ENCODE data around the gene PPM1G. TPM values are rescaled to one million over a fixed set of nuclear protein-coding genes. Genes with fewer than 3 reads are reported as not detected.

Gene PPM1G
- total RNA-seq, 4 donors from 2014 or later, result 37.4 to 54.1 (median 49.3) TPM

DNA sequence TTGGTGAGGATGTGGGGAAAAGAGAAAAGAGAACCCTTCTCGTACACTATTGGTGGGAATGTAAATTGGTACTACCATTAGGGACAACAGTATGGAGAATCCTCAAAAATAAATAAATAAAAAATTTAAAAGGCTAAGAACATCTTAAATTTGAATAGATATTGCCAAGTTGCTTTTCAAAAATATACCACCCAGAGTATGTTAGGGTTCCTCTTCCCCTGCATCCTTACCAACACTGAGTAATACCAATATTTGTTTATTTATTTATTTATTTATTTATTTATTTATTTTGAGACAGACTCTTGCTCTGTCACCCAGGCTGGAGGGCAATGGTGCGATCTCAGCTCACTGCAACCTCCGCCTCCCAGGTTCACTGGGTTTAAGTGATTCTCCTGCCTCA, 13.6 kb upstream of the PPM1G start:
- Histone ChIP-seq H3K4me3 (no peak overlapping the region), H3K27me3 (no peaks in the 10 kb centered on the region), H3K9me3 (no peaks in the 10 kb centered on the region), H3K36me3 (no peaks in the 10 kb centered on the region), H3K4me1 (peaks cover 3% of the 10 kb centered on the region), H3K27ac (no peak overlapping the region)
- TF ChIP-seq POLR2A (IDR thresholded peaks at IDR 0.05), result no peak
- TF ChIP-seq EP300 (IDR thresholded peaks at IDR 0.05), result no peak
- TF ChIP-seq, protein P1, sequence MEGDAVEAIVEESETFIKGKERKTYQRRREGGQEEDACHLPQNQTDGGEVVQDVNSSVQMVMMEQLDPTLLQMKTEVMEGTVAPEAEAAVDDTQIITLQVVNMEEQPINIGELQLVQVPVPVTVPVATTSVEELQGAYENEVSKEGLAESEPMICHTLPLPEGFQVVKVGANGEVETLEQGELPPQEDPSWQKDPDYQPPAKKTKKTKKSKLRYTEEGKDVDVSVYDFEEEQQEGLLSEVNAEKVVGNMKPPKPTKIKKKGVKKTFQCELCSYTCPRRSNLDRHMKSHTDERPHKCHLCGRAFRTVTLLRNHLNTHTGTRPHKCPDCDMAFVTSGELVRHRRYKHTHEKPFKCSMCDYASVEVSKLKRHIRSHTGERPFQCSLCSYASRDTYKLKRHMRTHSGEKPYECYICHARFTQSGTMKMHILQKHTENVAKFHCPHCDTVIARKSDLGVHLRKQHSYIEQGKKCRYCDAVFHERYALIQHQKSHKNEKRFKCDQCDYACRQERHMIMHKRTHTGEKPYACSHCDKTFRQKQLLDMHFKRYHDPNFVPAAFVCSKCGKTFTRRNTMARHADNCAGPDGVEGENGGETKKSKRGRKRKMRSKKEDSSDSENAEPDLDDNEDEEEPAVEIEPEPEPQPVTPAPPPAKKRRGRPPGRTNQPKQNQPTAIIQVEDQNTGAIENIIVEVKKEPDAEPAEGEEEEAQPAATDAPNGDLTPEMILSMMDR (IDR thresholded peaks at IDR 0.05), result no peak
- no peak for TF ChIP-seq POLR2AphosphoS5 (IDR thresholded peaks at IDR 0.05)
- no peak for DNase-seq (ENCODE audit: low spot score in 2 of 2)
- WGBS, result 97% methylated on average over 3 of the region's 3 CpGs

DNA sequence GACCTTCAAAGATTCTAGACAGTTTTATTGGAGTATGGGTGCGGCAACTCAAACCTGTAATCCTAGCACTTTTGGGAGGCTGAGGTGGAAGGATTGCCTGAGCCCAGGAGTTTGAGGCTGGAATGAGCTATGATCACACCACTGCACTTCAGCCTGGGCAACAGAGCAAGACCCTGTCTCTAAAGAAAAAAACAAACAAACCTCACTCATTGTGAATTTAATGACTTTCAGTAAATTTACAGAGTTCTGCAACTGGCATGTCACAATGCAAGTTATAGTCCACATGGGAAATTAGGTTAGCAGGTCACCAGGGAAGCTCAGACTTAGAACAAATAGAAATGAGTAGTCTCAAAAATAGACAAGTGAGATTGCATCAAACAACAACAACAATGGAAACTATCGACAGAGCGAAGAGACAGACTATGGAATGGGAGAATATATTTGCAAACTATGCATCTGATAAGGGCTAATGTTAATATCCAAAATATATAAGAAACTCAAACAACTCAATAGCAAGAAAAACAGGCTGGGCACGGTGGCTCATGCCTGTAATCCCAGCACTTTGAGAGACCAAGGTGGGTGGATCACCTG, 12.4 kb upstream of the PPM1G start:
- no peaks in the 10 kb centered on the region for H3K4me1 ChIP-seq
- no peak overlapping the region for H3K4me3 ChIP-seq
- no peaks in the 10 kb centered on the region for H3K27me3 ChIP-seq
- 89% methylated on average over 4 of the region's 4 CpGs for WGBS
- no peak overlapping the region for H3K27ac ChIP-seq
- no peaks in the 10 kb centered on the region for H3K9me3 ChIP-seq
- DNase-seq (ENCODE audit: low spot score in 2 of 2), result no peak
- no peak for TF ChIP-seq POLR2A (IDR thresholded peaks at IDR 0.05)
- TF ChIP-seq, protein P1 (IDR thresholded peaks at IDR 0.05), result no peak
- no peak for TF ChIP-seq EP300 (IDR thresholded peaks at IDR 0.05)
- TF ChIP-seq POLR2AphosphoS5 (IDR thresholded peaks at IDR 0.05), result no peak
- H3K36me3 ChIP-seq, result no peaks in the 10 kb centered on the region

DNA sequence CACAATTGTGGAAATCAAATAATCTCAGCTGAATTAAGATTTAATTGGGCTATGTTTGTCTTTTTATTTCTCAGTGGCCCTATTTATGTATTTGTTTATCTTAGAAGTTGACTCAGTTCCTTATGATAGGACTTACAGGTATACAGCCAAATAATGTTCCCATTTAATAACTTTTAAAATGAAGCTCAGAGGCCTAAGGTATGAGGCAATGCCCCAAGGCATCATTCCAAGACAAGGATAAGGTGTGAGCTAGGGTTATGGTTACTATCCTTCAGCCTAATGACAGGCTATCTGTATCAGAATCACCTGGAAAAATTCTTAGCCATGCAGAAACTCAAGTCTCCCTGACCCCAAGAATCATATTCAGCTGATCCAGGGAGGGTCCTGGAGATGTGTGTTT, 11.6 kb upstream of the PPM1G start:
- H3K36me3 ChIP-seq, result no peaks in the 10 kb centered on the region
- no peaks in the 10 kb centered on the region for H3K9me3 ChIP-seq
- no peaks in the 10 kb centered on the region for H3K4me1 ChIP-seq
- TF ChIP-seq, protein P1 (IDR thresholded peaks at IDR 0.05), result no peak
- TF ChIP-seq EP300 (IDR thresholded peaks at IDR 0.05), result no peak
- TF ChIP-seq POLR2AphosphoS5 (IDR thresholded peaks at IDR 0.05), result no peak
- TF ChIP-seq POLR2A (IDR thresholded peaks at IDR 0.05), result no peak
- no peak overlapping the region for H3K4me3 ChIP-seq
- H3K27ac ChIP-seq, result no peak overlapping the region
- no peaks in the 10 kb centered on the region for H3K27me3 ChIP-seq
- DNase-seq (ENCODE audit: low spot score in 2 of 2), result no peak

DNA sequence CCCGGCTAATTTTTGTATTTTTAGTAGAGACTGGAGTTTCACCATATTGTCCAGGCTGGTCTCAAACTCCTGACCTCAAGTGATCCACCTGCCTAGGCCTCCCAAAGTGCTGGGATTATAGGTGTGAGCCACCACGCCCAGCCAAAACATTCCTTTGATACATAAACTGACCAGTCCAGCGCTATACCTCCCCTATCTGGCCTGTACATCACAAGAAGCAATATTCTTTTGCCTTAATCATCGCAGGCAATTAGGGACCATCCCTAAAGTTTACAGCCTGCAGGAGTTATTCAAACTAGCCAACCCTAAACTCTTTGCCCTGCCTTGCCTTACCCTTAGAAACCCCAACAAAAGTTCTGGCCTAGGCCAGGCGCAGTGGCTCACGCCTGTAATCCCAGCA, 6.8 kb upstream of the PPM1G start:
- no peak overlapping the region for H3K27ac ChIP-seq
- no peaks in the 10 kb centered on the region for H3K4me1 ChIP-seq
- H3K4me3 ChIP-seq, result no peak overlapping the region
- H3K9me3 ChIP-seq, result no peaks in the 10 kb centered on the region
- H3K36me3 ChIP-seq, result no peaks in the 10 kb centered on the region
- WGBS, result 94% methylated on average over 6 of the region's 6 CpGs
- H3K27me3 ChIP-seq, result no peaks in the 10 kb centered on the region
- no peak for DNase-seq (ENCODE audit: low spot score in 2 of 2)
- no peak for TF ChIP-seq POLR2A (IDR thresholded peaks at IDR 0.05)
- TF ChIP-seq, protein P1 (IDR thresholded peaks at IDR 0.05), result no peak
- TF ChIP-seq EP300 (IDR thresholded peaks at IDR 0.05), result no peak
- TF ChIP-seq POLR2AphosphoS5 (IDR thresholded peaks at IDR 0.05), result no peak

DNA sequence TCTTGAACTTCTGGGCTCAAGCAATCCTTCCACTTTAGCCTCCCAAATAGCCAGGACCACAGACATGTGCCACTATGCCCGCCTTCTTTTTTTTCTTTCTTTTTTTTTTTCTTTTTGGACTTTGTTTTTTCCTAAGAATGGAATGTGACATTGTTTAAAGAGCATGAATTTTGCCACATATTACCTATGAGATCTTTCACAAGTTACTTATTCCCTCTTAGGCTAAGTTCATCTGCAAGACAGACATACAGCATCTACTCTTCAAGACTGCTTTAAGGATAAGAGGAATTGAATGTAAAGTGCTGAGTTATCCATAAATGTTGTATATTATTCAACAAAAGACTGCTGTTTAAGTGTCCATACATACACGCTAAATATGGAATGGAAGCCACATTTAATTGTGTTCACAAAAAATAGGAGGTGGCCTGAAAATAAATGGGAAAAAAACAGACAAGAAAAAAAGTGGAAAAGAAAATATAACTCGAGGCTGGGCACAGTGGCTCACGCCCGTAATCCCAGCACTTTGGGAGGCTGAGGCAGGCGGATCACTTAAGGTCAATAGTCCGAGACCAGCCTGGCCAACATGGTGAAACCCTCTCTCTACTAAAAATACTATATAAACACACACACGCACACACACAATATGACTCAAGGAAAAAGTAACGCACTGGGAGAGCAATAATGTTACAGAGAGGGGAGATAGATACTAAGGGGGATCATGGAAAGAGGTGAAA, 3.2 kb upstream of the PPM1G start:
- TF ChIP-seq EP300 (IDR thresholded peaks at IDR 0.05), result no peak
- no peak for TF ChIP-seq POLR2AphosphoS5 (IDR thresholded peaks at IDR 0.05)
- no peak for TF ChIP-seq POLR2A (IDR thresholded peaks at IDR 0.05)
- TF ChIP-seq, protein P1 (IDR thresholded peaks at IDR 0.05), result no peak
- 83% methylated on average over 9 of the region's 9 CpGs for WGBS

More for the DNA sequence above, 3.2 kb upstream of the PPM1G start:
- Histone ChIP-seq H3K27me3 (no peaks in the 10 kb centered on the region), H3K4me3 (no peak overlapping the region), H3K27ac (no peak overlapping the region), H3K9me3 (no peaks in the 10 kb centered on the region), H3K36me3 (no peaks in the 10 kb centered on the region), H3K4me1 (peaks cover 20% of the 10 kb centered on the region)
- DNase-seq (ENCODE audit: low spot score in 2 of 2), result no peak

All from suprapubic skin (tissue), 4 donors.